Stimulated activated CD8-positive, alpha-beta memory T cell treated with anti-CD3 and anti-CD28 coated beads, Interleukin-2, amount 100 ng/mL, for 48 hours (primary cell): ENCODE data around the gene SHTN1.

Experiments used
- DNase-seq, 2 donors: peaks; one replicate each; pipeline ENCODE4 v3.0.0-alpha.2; 2020; ENCODE audit warnings: low read depth in 2 of 2

SHTN1 gene, protein sequence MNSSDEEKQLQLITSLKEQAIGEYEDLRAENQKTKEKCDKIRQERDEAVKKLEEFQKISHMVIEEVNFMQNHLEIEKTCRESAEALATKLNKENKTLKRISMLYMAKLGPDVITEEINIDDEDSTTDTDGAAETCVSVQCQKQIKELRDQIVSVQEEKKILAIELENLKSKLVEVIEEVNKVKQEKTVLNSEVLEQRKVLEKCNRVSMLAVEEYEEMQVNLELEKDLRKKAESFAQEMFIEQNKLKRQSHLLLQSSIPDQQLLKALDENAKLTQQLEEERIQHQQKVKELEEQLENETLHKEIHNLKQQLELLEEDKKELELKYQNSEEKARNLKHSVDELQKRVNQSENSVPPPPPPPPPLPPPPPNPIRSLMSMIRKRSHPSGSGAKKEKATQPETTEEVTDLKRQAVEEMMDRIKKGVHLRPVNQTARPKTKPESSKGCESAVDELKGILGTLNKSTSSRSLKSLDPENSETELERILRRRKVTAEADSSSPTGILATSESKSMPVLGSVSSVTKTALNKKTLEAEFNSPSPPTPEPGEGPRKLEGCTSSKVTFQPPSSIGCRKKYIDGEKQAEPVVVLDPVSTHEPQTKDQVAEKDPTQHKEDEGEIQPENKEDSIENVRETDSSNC

GRCh38 chr10:117005026-117005526 lies at the start of gene SHTN1:
TSS of gene SHTN1 (minus strand) at chr10:117005187. CDS start at chr10:117005079, 108 bp downstream.
- DNase-seq, result no peak

- DNase-seq, result no peak
Observed at GRCh38 chr10:117053482-117053881, 48.5 kb upstream of the SHTN1 start.

DNA sequence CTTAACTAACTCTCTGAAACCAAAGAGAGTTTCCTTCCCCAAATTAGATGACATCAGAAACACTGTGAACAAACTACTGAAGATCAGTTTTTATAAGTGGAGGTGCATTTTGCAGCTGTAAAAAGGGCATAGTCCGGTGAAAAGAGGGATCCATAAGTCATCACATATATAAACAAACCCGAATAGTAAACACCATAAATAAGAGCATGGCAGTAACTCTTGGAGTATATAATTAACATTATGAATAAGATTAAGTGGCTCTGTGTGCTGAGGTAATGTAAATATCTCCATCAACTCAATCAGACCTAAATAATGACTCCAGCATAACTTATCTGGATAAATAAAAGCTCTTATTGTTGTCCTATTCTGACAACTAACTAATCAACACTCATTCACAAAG lies 43.0 kb upstream of the SHTN1 start:
- DNase-seq, result no peak

DNA sequence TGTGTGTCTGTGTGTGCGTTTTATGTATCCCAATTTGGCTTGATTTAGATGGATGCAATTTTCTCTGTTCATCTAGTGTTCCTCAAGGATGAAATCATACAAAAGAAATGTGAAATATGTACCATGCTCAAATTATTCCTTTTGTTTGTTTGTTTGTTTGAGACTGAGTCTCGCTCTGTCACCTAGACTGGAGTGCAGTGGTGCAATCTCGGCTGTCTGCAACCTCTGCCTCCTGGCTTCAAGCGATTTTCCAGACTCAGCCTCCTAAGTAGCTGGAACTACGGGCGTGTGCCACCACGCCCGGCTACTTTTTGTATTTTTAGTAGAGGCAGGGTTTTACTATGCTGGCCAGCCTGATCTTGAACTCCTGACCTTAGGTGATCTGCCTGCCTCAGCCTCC lies 11.3 kb upstream of the SHTN1 start:
- DNase-seq, result no peak

- DNase-seq, result no peak
Observed at GRCh38 chr10:117014835-117015234, 9.8 kb upstream of the SHTN1 start.

DNA sequence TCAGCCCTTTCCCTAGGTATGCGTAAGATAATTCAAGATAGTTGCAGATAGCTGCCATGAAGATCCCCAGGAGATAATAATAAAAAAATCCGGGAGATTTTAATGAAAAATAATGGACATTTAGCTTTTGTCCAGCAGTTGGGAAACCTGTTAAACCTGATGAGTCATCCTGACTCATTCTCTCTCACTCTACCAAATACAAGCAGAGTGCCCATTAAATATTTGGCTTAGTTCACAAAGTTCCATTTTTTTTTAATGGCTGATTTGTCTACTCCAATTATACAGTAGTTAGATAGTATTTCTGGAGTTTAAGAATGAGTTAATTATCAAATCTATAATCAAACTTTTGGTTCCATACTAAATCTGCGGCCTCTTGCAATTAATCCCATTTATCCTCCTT lies 2.1 kb upstream of the SHTN1 start:
- DNase-seq, result no peak

DNA sequence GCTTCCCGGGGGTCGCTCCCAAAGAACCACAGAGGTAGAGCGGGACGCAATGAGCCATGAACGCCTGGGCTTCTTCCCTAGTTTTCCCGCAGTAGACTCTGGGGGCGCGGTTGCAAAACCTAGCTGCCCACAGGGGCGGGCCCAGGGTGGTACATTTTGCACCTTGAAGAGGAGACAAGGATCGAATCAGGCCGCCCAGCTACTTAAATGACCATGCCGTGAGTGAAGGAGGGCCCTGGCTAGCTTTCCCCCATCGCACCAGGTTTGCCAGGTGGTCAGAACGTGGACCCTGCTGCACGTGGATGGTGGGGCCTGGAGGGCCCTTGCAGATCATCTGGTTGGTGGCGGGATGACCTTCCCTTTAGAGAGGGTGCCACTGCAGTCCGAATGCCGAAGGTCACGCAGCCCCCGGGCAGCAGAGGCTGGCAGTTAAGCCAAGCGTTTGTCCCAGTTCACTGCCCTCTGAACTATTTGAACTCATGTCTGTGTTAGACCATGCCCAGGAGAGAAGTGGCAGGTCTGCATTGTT lies 604 bp upstream of the SHTN1 start:
- DNase-seq, result no peak

DNA sequence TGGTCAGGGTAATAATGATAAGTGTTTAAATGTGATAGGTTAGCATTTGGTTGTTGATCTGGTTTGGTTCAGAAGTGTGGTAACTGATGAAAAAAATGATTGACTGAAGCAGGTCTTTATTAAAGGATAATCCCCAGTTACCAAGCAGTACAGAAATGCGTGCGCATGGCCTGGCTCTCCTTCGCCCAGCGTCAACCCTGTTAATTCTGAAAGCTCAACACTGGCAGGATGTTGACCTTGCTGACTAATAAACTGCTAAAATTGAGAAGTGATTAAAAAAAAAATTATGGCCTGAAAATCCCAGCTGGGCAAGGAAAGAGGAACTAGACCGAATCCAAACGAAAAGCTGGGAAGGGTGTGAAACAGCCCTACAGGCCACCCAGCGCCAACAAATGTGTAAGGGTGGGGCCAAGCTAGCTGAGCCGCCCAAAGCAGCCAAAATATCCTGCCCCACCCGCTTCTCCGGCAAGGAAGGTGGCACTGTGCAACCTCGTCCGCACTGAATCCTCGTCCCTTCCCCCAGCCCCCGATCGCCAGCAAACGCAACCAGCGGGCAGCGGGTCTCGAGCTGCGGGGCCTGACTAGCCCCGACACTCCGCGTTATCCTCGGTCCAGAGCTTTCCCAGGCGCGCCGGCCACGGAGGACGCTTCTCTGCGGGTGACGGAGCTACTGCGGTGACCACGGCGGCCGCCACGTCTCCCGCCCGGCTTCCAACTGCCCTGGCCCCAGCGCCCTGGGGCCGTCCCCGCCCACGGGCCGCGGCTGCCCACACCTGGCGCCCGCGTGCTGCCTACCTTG lies 561 bp downstream of the SHTN1 start:
- no peak for DNase-seq

GRCh38 chr10:117003336-117003735 lies 1.7 kb downstream of the SHTN1 start:
- no peak for DNase-seq

DNA sequence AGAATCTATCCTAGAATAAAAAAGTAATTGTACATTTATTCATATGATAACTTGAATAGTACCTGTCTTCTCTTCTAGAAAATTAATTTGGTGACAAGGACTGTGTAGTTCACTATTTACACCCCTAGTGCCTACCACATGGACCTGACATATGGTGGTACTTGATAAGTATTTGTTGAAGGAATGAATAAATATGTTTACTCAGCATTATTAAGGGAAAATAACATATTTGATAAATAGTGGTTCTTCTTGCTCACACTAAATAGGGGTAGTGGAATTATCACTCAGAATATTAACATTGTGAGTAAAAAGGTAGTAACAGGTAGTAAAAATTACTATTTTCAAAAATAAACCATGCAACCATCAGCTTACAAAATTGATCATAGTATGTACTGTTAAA lies 2.8 kb downstream of the SHTN1 start:
- no peak for DNase-seq

- DNase-seq, result no peak
Observed at GRCh38 chr10:117001144-117001543, 3.8 kb downstream of the SHTN1 start.

DNA sequence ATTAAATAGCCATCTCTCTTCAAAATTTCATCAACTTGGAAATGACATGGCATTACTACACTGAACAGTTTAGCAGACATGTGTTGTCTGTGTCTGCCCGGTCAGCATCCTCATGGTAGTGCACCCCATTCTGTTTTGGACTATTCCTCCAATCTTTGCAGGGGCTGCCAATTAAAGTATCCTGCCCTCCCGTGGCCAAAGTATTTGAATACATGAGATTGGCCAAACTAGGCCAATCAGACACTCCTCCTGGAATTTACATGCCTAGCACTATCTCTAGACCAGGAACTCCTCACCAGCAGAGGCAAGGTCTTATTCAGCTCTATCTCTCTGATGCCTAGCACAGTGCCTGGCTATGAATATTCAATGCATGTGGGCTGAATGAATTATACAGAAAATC lies 4.4 kb downstream of the SHTN1 start:
- no peak for DNase-seq

DNA sequence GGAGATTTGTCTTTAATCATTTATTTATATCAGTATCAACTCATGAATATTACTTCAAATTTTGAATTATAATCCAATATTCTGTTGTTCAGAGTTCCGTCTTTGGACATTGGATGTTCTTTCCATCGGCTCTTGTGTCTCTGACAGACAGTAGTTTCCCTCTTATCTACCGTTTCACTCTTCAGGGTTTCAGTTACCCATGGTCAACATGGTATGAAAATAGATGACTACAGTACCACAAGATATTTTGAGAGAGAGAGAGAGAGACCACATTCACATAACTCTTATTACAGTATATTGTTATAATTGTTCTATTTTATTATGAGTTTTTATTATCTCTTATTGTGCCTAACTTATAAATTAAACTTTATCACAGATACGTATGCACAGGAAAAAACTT lies 6.8 kb downstream of the SHTN1 start:
- DNase-seq, result no peak

DNA sequence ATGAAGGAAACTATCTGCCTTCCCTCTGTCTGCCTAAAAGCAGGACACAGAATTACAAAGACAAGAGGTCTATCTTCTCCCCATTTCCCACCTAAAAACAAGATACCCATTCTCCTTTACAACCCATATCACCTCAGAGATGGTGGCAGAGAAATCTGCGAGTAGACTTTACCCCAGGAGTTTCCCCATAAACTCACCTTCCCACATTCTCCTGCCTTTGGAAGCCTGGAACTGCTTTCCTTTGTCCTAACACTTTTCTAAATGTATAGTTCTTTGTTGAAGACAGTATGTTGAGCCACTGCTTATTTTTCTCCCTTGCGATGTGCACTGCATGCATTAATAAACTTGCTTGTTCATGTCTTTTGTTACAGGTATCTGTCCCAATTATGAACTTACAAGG lies 8.0 kb downstream of the SHTN1 start:
- DNase-seq, result no peak

DNA sequence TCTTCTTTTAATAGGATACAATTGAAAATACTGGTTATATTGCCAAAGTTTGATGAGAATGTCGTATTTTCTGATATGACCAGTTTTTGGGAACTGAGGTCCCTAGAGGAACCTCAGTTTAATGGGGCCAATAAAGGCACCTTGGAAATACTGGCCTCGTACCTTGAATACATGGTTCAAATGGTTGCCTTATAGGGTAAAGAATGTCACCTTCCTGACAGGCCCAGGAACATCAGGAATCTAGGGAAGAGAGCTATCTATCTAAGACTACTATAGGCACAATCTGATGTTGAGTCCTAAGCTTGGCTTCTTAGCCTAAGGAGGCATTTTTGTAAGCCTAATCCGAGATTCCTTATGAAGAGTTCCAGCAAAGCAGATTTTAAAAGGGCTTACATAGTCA lies 9.3 kb downstream of the SHTN1 start:
- DNase-seq, result no peak

DNA sequence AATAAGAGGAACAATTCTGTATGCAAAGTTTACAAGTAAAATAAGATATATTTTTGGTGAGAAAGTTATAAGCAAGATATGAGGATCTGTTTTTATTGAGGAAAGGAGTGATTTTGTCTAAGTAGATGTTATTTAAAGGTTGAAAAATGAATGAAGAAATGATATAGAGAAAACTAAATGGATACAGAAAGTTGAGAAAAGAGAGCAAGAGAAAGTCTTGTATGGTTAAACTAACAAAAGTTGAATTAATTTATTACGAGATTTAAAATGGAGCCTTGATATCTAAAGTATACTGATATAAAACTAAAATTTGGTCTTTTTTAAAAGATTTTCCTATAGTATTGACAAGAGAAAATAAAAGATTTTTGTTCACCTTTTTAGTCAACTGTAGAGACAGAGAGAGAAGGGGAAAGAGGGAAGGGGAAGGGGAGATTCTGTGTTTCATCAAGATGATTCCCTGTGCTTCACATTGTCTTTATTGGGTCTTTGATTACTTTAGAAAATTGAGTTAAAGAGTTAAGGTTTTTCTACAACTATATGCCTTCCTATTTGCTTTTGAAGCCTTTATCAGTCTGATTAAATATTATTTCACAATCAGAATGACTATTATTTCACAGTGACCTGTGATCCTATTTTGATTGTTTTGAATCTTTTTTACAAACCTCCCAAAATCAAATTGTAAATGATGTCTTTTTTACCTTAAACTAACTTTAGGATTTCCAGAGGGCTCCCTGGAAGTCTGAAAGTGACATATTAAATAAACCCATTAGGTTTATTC lies 10.7 kb downstream of the SHTN1 start:
- no peak for DNase-seq

- DNase-seq, result no peak
Observed at GRCh38 chr10:116993610-116994009, 11.4 kb downstream of the SHTN1 start.

- no peak for DNase-seq
Observed at GRCh38 chr10:116992183-116992582, 12.8 kb downstream of the SHTN1 start.

DNA sequence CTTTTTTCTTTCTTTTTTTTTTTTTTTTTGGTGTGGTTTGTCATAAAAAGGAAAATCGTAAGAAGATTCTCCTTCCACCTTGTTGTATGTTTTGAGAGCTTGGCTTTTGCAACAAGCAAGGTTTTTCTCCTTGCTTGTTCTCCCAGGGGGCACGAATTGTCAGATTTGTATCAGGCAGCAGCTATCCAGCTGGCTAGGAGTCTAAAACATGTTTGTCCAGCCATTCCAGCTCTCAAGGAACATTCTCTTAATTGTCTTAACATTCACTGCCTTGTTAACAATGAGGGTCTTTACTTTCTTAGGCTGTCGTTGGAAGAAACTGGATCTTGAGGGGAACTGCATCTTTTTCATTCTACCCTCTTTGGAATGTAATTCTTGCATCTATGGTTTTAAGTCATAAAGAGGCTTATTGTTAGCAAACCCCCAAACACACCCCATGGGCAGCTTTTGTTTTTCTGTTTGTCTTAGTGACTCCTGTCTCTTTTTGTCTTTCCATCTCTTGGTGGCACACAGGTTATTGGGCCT lies 14.6 kb downstream of the SHTN1 start:
- DNase-seq, result no peak

- DNase-seq, result no peak
Observed at GRCh38 chr10:116989439-116989838, 15.5 kb downstream of the SHTN1 start.

DNA sequence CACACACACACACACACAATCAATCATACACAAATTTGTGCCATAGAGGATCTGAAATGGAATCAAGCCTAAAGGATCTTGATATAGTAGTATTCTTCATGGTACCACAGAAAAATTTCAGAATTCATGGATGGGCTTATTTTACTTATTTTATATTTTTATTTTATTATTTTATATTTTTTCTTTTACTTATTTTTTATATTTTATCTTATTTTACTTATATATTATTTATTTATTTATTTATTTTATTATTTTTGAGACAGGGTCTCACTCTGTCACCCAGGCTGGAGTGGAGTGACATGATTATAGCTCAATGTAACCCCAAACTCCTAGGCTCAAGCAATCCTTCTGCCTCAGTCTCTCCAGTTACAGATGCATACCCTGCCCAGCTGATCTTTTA lies 16.7 kb downstream of the SHTN1 start:
- no peak for DNase-seq
